Islet precursor cell (in vitro differentiated cells): ENCODE data around the gene CHCHD10.

ENCODE experiments used
- DNase-seq: peaks from one replicate; pipeline ENCODE4 v3.0.0-alpha.2; 2018

Gene CHCHD10

DNA sequence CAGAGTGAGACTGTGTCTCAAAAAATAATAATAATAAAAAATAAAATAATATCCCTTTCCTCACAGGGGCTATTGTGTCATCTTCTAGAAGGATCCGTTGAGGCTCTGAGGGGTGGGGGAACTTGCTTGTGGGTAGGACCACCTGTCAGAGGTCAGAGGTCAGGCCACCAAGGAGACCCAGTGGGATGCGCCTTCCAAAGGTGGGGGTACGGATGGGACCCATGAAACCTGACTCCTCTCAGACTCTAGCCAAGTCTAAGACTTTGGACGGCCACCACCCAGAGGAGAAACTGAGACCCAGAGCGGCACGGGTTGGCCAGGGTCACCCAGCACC, 4.5 kb upstream of the CHCHD10 start:
- no peak for DNase-seq

DNA sequence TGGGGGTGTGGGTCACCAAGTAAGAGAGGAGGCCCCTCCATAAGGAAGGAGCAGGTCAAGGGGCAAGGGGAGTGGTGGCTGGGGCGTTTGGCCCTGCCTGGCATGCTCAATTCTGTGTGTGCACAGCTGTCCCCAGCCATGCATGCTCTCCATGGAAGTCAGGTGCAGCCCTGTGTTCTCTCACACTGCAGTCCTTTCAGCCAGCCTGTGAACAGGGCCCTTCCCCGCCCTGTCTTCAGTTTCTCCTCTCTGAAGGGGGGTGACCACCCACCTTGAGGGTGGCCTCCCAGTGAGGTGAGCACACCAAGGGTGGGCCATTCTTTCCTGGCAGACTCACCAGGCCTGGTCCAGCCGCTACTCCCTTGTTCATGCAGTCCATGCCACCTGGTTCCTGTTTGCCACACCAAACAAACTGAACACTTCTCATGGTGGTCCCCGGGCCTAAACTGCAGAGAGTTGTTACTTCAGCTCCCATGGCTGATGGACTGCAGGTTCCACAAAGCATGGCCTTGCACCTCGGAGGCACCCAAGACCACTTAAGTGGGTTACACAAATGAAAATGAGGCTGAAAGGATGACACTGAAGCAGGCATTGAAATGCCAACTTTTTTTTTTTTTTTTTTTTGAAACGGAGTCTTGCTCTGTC, 1.7 kb upstream of the CHCHD10 start:
- no peak for DNase-seq

DNA sequence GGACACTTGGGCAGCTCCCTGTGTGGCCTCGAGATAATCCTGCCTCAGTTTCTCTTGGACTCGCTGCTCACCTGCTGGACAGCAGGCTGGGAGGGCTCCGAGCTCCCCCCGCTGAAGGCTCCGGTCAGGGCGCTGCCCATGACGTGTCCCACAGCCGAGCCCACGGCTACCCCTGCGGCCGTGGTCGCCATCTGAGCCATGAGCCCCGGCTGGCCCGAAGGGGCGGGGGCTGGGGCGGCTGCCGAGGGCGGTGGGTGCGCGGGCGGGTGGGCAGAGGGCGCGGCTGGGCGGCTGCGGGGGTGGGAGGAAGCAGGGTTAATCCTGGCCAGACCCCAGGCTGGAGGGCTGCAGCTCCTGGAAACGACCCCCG, 484 bp downstream of the CHCHD10 start:
- no peak for DNase-seq

DNA sequence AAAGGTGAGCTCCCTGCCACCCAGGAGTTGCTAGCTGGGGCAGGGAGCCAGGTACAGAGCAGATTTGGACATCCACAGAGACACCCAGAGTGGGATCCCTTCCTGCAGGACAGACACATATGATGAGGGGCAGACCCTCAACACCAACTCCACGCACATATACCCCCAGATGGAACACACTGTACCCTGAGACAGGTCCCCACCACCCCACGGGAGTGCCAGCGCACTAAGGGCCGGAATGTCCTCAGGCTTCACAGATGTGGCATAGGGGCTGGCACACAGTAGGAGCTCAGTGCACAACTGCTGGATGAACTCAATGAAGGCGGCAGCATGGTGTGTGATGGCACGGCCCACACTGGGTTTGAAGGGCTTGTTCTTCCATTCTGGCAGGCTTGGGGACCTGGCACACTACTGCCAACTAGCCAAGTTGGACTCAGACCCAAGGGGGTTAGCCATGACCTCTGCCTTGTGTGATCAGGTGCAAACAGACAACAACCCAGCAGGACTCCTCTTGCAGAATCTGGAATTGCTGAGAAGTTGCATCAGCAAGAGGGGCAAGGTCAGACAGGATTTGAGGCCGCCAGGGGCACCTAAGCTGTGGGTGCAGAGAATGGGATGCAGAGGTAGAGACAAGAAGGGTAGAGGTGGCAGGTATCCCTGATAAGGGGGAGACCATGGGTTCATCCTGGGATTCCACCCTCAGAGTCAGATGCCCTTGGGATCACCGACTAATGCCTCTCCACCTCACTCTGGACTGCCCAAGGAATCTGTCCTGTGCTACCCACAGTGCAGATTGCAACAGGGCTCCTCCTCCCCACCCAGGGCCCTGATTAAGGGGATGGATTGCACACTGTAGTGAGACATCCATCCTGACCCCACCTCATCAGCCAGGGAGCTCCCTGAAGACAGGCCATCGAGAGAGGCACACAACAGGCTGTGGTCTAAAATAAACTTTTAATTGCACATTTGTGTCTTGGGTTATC, 2.6 kb downstream of the CHCHD10 start:
- no peak for DNase-seq

DNA sequence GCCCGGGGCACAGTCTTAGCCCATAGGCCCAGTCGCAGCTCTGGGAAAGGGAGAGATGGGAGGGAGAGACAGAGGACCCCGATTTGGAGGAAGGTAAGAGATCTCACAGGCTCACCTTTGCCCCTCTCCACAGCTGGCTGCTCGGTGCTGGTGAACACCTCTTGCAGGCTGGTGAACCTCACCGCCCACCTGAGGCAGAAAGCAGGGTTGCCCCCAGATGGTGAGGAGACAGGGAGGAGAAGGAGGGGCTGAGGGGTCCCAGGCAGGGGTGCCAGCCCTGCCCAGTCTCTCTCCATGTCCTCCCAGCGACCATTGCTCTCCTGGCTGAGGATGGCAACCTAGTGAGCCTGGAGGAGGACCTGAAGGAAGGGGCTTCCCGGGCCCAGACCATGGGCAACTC, 3.8 kb downstream of the CHCHD10 start:
- DNase-seq: no peak

DNA sequence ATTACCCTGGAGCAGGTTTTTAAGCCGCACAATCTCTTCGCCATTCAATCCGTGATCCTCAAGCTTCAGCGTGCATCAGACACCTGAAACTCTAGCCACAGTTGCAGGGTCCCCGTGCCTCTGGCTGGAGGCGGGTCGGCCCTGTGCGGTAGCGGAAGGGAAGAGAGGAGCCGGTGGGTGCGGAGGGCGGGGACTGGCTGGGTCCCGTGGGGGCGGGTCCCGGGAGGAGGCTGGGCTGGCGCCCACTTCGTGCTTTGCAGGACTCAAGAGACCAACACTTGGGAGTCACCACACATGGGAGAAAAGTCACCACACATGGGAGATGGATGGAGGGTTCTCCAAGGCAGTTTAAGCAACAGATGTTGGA, 4.2 kb downstream of the CHCHD10 start:
- no peak for DNase-seq

DNA sequence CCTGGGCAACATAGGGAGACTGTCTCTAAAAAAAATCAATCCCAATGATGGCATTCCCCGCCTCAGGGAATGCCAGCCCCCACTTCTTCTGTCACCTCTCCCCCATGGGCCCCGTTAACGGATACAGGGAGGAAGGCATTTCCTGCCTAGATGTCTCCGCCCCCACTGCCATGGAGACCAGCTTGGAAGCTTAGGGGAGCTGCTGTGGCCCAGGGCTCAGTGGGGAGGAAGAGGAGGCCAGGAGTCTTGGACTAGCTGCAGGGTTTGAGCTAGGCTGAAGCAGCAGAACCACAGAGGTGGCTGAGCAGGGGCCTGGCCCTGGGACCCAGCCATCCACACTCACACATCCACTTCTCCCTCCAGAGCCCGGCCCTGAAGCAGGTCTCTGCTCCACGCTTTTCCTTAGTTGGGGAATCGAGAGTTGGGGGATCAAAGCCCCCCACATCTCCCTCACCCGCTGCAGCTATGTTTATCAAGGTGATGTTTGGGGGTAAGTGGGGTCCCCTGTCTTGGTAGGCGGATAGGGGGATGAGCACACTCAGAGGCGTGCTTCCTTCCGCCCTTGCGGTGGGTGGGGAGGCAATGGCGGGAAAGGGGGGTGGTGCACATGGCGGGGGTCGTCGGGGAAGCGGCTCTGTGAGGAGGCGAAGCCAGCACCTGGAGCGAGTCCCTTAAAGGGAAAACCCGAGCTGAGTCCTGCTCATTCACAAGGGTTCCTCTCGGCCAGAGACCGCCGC, 4.8 kb downstream of the CHCHD10 start, which contains the start of gene C22orf15:
TSS of gene C22orf15 (plus strand) at position 149 of the 737 bp plus-strand sequence. CDS start at position 466, 317 bp downstream.
- no peak for DNase-seq

DNA sequence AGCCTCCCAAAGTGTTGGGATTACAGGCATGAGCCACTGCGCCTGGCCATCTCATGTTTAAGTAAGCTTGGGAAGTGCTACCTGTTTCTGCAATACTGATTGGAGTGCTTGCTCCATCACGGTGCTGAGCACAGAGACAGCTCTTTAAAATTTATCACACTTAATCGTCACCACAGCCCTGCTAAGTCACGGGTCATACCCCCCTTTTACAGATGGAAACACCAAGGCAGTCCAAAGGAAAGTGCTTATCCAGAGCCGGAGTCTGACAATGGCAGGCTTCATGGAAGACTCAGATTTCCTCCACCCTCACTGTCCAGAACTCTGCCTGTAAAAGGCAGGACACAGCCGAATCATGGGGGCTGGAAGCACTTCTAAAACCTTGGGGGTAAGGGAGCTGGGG, 7.7 kb downstream of the CHCHD10 start:
- DNase-seq: no peak

DNA sequence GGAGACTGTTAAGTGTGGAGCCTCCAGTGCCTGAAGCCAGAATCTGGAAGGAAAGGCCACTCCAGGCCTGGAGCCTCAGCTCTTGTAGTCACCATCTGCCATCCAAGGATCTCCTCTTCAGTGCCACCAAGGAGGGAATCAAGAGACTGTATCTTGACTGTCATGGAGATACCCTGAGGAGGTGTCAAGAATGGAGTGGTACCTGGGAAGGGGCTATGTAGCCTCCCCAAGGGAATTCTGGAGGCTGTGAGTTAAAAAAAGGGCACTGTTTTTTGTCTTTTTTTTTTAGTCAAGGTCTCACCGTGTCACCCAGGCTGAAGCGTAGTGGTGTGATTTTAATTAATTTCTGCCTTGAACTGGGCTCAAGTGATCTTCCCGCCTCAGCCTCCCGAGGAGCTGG, 8.2 kb downstream of the CHCHD10 start:
- no peak for DNase-seq

DNA sequence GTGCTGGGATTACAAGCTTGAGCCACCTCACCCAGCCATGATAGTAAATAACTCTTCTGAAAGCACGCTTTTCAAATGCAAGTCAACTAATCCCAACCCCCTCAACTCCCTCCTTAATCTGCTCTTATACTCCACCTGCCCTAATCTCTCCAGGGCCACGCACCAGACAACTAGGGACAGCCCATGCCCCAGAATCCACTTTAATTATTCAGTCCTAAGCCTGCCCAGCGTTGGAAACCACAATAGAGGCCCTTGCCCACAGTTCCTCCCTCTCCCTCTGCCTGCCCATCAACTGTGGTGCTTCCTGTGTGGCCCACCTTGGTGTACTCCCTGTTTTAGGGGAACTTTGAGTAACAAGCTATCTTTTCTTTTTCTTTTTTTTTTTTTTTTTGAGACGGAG, 10.9 kb downstream of the CHCHD10 start:
- DNase-seq: no peak

DNA sequence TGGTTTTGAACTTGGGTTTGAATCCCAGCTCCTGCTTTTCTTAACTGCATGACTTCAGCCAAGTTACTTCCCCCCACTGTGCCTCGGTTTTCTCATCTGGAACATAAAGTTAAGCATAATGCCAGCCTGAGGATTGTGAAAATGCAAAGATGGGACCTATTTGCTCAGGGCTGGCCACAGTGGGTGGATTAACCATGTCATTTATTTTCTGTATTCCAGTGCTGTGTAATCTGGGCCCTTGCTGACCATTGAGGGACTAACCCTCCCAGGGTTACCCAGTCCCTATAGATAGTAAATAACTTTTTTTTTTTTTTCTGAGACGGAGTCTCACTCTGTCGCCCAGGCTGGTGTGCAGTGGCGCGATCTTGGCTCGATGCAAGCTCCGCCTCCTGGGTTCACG, 12.1 kb downstream of the CHCHD10 start:
- DNase-seq: no peak

DNA sequence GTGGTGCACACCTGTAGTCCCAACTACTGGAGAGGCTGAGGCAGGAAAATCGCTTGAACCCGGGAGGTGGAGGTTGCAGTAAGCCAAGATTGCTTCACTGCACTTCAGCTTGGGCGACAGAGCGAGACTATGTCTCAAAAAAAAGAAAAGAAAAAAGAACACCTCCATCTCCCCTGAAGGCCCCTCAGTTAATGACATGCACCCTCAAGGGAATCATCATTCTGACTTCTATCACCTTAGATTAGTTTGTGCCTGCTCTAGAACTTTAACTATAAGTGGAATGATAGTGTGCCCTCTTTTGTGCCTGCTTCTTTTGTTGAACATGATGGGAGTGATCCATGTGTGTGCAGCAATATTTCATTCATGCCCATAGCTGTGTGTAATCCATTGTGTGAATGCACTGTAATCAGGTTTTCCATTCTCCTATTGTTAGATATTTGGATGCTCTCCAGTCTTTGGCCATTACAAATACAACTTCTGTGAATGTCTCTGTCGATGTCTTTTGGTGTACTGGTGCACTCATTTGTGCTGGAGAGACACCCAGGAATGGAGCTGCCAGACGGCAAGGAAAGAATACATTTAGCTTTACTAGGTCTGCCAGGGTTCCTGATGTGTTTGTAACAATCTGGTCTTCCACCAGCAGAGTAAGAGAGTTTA, 12.7 kb downstream of the CHCHD10 start:
- no peak for DNase-seq

DNA sequence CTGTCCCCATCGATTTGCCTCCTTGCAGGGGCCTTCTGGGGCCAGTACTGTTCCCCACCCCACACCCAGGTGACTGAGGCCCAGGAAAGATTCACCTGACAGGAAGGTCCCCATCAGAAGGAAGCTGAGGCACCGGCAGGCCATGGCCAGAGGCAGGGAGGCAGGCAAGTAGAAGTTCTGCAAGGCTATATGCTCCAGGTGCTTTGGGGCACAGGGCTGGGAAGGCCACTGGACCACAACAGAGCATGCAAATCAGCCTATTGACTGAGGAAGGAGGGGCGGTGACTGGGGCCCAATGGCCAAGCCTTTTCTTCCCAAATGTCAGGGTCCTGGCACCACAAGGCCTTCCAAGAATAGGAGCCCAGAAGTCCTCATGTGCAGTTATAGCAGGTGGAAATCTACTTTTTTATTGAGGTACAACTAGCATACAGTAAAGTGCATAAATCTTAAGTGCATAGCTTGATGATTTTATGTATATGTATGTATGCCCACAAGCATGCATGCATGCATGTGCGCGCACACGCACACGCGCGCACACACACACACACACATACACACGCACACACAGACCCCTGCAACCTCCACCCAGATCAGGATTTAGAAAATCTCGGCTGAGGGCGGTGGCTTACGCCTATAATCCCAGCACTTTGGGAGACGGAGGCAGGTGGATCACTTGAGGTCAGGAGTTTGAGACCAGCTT, 13.4 kb downstream of the CHCHD10 start, which contains the start of gene VPREB3:
TSS of gene VPREB3 (minus strand) at position 206 of the 700 bp plus-strand sequence. CDS start at position 144, 62 bp downstream.
- DNase-seq: no peak

DNA sequence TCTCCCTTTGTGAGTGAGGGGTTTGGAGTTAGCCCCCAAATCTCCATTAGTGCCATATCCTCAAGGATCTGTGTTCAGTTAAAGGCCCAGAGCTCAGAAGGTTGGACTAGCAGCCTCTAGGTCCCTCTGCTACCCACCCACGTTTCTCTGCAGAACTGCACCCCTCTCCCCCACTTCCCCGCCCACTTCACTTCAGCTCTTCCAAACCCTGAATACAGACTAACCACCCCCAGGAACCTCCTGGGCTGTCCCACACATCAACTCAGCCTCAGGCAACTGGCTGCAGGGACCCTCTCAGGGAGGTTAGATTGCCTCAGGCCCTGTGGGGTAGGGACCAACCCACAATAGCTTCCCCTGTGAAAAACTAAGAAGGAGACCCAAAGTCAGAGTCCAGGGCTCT, 14.4 kb downstream of the CHCHD10 start:
- DNase-seq: no peak

DNA sequence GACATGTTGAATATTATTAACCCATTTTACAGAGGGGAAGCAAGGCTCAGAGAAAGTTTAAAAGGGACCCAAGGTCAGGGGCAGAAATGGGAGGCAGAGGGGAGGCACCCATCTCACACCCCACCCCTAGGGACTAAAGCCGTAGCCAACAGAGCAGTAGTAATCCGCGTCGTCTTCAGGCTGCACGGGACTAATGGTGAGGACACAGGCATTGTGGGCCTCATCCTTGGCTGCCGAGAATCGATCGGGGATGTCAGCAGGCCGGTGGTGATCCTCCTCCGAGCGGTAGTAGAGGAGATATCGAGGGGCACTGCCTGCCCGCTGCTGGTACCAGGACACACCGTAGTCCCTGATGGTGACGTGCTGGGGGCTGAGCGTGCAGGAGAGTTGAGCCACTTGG, 15.0 kb downstream of the CHCHD10 start:
- no peak for DNase-seq

DNA sequence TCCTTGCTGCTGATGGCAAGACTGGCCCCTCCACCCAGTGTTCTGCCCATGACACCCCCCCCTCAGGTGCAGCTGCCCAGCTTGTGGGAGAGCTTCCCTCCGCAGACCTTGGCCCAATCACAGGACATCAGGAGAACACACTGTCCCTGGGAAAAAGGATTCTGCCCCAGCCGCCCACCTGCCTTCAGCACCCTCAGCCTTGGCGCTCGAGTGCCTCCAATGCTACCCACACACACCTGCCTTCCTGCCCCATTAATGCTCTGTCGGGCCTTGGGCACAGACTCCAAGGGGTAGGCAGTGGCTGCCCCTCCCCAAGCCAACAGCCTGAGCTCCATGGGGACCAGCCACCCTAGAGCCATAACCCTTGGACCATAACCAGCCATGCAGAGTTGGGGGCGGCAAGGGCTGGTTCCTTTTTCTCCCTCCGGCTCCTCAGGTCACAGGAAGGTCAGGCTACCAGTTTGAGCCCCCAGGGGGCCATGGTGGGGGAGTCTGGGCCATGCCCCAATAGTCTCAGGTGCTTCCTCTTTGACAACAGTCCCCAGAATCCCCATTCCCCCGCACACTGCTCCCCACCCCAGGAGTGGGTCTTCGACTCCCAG, 15.6 kb downstream of the CHCHD10 start:
- no peak for DNase-seq

DNA sequence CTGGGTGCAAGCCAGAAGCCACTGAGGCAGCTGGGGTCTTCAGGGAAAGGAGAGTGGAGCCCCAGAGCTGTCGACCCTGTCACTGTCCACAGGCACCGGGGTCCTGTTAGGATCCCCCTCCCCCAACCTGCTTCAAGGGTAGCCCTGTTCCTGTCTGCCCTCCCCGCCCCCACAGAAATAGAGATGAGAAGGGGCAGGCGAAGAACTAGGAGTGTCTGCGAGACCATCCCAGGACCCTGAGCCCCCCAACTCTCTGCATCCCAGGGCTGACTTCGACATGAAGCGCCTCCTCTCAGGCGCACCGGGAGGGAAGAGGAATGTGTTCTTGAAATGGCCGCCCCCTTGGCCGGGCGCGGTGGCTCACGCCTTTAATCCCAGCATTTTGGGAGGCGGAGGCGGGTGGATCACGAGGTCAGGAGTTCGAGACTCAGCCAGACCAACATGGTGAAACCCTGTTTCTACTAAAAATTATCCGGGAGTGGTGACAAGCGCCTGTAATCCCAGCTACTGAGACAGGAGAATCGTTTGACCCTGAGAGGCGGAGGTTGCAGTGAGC, 16.3 kb downstream of the CHCHD10 start:
- DNase-seq: no peak

DNA sequence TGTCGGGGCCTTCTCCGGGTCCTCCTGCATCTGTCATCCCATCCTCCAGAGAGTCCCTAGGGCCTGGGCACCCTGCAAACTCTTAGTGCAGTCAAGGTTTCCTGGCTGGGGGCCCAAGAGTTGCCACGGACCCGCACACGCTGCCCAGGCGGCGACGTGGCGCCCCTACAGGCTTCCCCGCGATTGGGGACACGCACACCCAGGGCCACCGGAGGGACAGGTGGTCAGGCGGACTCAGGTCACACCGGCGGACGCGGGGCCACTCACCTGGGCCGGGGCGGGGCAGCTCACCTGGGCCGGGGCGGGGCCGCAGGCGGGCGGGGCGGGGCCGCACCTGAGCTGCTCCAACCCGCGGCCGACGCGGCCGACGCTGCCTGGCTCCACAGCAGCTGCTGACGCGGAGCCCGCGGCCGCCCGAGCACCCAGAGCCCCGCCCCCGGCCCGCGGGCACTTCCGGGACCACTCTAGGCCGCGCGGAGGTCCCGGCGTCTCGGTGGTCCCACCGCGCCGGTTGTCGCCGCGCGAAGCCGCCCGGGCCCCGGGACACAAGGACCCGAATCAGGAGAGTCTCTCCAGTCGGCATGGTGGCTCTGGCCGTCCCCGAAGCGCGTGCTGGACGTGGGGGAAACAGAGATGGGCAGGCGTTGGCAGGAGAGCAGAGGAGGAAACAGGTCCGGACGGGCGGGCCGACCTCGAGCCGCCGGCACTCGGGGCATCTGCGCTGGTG, 16.9 kb downstream of the CHCHD10 start, which contains the start of gene ZNF70:
TSS of gene ZNF70 (minus strand) at position 399 of the 727 bp plus-strand sequence. CDS start 5,972 bp downstream, outside the sequence.
- peak; percentile 93 for DNase-seq

DNA sequence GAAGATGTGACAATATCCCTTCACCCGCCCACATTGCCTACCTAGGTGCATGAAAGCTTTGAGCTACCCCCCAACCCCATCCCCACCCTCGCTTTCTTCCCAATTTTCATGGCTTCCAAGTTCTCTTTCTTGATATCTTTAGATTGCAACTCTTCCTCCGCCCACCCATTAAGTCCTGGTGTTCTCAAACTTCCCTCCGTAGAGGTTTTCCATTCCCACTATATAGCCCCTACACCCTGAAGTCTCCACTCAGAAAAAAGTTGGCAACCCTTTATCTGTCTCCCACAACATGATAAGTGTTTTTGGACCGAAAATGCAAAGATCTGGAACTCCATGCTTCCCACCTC, 17.4 kb downstream of the CHCHD10 start:
- DNase-seq: no peak

DNA sequence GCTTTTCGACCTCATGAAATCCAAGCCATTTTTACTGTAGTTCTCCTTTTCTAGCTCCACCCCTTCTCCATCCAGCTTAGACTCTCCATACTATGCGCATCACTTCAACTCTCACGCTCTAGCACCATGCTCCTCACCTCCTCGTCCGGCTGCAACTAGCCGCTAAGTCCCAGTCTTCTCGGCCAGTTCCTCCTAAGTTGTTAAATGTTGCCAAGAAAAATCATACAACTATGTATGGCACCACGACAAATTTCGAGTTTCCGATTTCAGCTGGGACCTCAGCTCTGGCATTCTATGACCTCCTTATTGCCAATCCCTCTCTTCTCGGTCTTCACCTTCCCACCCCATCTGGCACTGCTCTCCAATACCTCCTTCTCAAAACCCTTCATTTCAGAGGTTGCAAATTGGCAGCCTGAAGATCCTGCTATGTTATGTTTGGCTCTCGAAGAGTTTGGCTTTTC, 17.9 kb downstream of the CHCHD10 start:
- DNase-seq: no peak

DNA sequence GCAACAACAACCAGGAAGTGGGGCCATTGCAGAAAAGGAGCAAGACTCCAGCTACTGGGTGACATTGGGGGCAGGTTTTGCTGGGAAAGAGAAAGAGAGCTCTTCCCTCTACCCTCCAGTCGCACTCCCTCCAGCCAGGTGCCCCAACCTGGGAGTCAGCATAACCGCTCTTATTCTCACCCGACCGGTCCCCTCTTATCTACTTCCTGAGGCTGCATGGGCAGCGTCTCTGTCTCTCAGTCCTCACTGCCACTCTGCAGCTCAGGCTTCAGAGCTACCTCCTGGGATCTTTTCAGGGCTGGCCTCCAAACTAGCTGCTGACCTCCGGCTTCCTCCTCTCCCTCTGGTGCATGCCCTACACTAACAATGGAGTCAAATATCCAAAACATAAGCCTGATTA, 22.0 kb downstream of the CHCHD10 start:
- DNase-seq: no peak
